HCT116 (cell line): ENCODE data around the gene SND1. TPM values are rescaled to one million over a fixed set of nuclear protein-coding genes. Genes with fewer than 3 reads are reported as not detected.

Source experiments
- ATAC-seq: fragments of 200-7000 bp; cut with Tn5 transposase; 2 replicates; pipeline ENCODE4 v1.9.1; 2020; ENCODE audit warnings: mild to moderate bottlenecking, moderate library complexity
- BruUV-seq: library from RNA; stranded (reverse); fragments of 400-500 nt; replicated peaks from 2 replicates; lab custom pipeline; 2021; lab: Mats Ljungman, UMichigan
- CTCF ChIA-PET: fragments of 300-600 bp; sonication (Branson Sonifier 250); formaldehyde crosslinking; loops from one replicate; lab custom pipeline; 2021; ENCODE audit warnings: antibody characterized with exemption; lab: Charles Lee
- POLR2A ChIA-PET: fragments of 300-600, 350-600 bp; sonication (Branson Sonifier 250); formaldehyde crosslinking; loops from one replicate; lab custom pipeline; 2021; ENCODE audit warnings: antibody characterized with exemption; lab: Charles Lee
- RAD21 ChIA-PET, 2 experiments: fragments of 300-600 bp; sonication (Branson Sonifier 250); formaldehyde crosslinking; loops; one replicate each; lab custom pipeline; 2023; ENCODE audit warnings: low total read pairs in 2 of 2; ENCODE audit not compliant: uncharacterized antibody in 2 of 2, unreplicated experiment in 2 of 2, low non-redundant PET in 1 of 2; lab: Charles Lee
- DNase-seq: peaks from one replicate; pipeline ENCODE4 v3.0.0-alpha.2; 2010; ENCODE audit warnings: low read depth, low spot score
- H2AFZ ChIP-seq: fragments of 200-600 bp; shearing (Covaris generic), sonication (generic); 2 replicates; pipeline ENCODE4 v1.6.1; 2017; ENCODE audit warnings: low read depth, mixed run types, mixed read lengths, antibody characterized with exemption, low read length; ENCODE audit not compliant: poor library complexity, severe bottlenecking
- H3K27ac ChIP-seq: 2 replicates; pipeline ENCODE4 v1.5.1; 2012; ENCODE audit warnings: low read depth, low read length
- H3K27me3 ChIP-seq: fragments of 200-600 bp; sonication (generic); 2 replicates; pipeline ENCODE4 v1.6.1; 2016; ENCODE audit warnings: mixed run types, low read length, mixed read lengths; ENCODE audit not compliant: insufficient read depth
- H3K36me3 ChIP-seq, 2 experiments: fragments of 200-500 bp in 1 of 2; fragments of 200-600 bp in 1 of 2; sonication (Bioruptor generic) in 1 of 2; sonication (generic) in 1 of 2; 2 replicates each; pipeline versions ENCODE4 v1.5.1 to v1.6.1; 2014 to 2016; ENCODE audit warnings: low read length in 2 of 2, inconsistent platforms in 1 of 2, mixed read lengths in 1 of 2, mixed run types in 1 of 2; ENCODE audit not compliant: insufficient read depth in 2 of 2, control insufficient read depth in 1 of 2
- H3K4me1 ChIP-seq, 2 experiments: fragments of 200-600 bp in 1 of 2; sonication (generic) in 1 of 2; 2 replicates each; pipeline versions ENCODE4 v1.5.1 to v1.6.1; 2012 to 2017; ENCODE audit warnings: low read length in 2 of 2, inconsistent platforms in 1 of 2, mild to moderate bottlenecking in 1 of 2, mixed read lengths in 1 of 2, mixed run types in 1 of 2, moderate library complexity in 1 of 2; ENCODE audit not compliant: insufficient read depth in 2 of 2, control insufficient read depth in 1 of 2
- H3K4me2 ChIP-seq: fragments of 200-600 bp; sonication (generic); 2 replicates; pipeline ENCODE4 v1.6.1; 2017; ENCODE audit warnings: mixed run types, low read length, mixed read lengths
- H3K4me3 ChIP-seq, 2 experiments: fragments of 200-600 bp in 1 of 2; sonication (generic) in 1 of 2; replicated peaks in 1 of 2; 2 replicates each; pipeline ENCODE4 v1.5.1; 2011 to 2016; ENCODE audit warnings: low read length in 2 of 2, control low read depth in 1 of 2, low read depth in 1 of 2, mild to moderate bottlenecking in 1 of 2, mixed read lengths in 1 of 2, mixed run types in 1 of 2
- H3K79me2 ChIP-seq: fragments of 200-600 bp; sonication (generic); 2 replicates; pipeline ENCODE4 v1.6.1; 2017; ENCODE audit warnings: mild to moderate bottlenecking, mixed run types, low read length, moderate library complexity, mixed read lengths; ENCODE audit not compliant: insufficient read depth
- H3K9ac ChIP-seq: fragments of 200-600 bp; sonication (generic); 2 replicates; pipeline ENCODE4 v1.6.1; 2016; ENCODE audit warnings: low read length, mixed read lengths
- H3K9me2 ChIP-seq: fragments of 200-600 bp; sonication (generic), shearing (Covaris generic); 2 replicates; pipeline ENCODE4 v1.6.1; 2017; ENCODE audit warnings: mixed run types, mild to moderate bottlenecking, moderate library complexity; ENCODE audit not compliant: insufficient read depth
- H3K9me3 ChIP-seq, 2 experiments: fragments of 200-500 bp in 1 of 2; fragments of 200-600 bp in 1 of 2; sonication (Bioruptor generic) in 1 of 2; sonication (generic) in 1 of 2; 2 replicates each; pipeline ENCODE4 v1.6.1; 2014 to 2017; ENCODE audit warnings: low read length in 2 of 2, mixed read lengths in 2 of 2, inconsistent platforms in 1 of 2, low read depth in 1 of 2, mild to moderate bottlenecking in 1 of 2, mixed run types in 1 of 2, moderate library complexity in 1 of 2; ENCODE audit not compliant: control insufficient read depth in 1 of 2, insufficient read depth in 1 of 2
- H4K20me1 ChIP-seq: fragments of 200-600 bp; sonication (generic), shearing (Covaris generic); 2 replicates; pipeline ENCODE4 v1.6.1; 2017; ENCODE audit warnings: mixed run types, mild to moderate bottlenecking, moderate library complexity; ENCODE audit not compliant: insufficient read depth
- CBX3 ChIP-seq: IDR thresholded peaks from 2 replicates; pipeline ENCODE4 v1.6.1; 2012; ENCODE audit warnings: low read depth
- CTCF ChIP-seq, 3 experiments: fragments of 200-600 bp in 1 of 3; sonication (generic) in 1 of 3; IDR thresholded peaks in 2 of 3; conservative IDR thresholded peaks in 1 of 3; 2 replicates each; pipeline ENCODE4 v1.5.1; 2012 to 2017; ENCODE audit warnings: low read depth in 2 of 3, low read length in 2 of 3, antibody characterized with exemption in 1 of 3, borderline replicate concordance in 1 of 3, control low read depth in 1 of 3, mild to moderate bottlenecking in 1 of 3, mixed read lengths in 1 of 3, mixed run types in 1 of 3, moderate library complexity in 1 of 3; ENCODE audit not compliant: insufficient read depth in 1 of 3
- EZH2phosphoT487 ChIP-seq: fragments of 200-600 bp; IDR thresholded peaks from 2 replicates; pipeline ENCODE4 v1.6.1; 2018; ENCODE audit warnings: antibody characterized with exemption, borderline replicate concordance
- FOSL1 ChIP-seq: IDR thresholded peaks from 2 replicates; pipeline ENCODE4 v1.6.1; 2012; ENCODE audit warnings: low read depth
- JUND ChIP-seq: IDR thresholded peaks from 2 replicates; pipeline ENCODE4 v1.6.1; 2012
- MAX ChIP-seq: IDR thresholded peaks from 2 replicates; pipeline ENCODE4 v1.6.1; 2012
- POLR2AphosphoS5 ChIP-seq: IDR thresholded peaks from 2 replicates; pipeline ENCODE4 v1.6.1; 2011; ENCODE audit warnings: mild to moderate bottlenecking, low read depth, low read length, moderate library complexity
- RAD21 ChIP-seq: IDR thresholded peaks from 2 replicates; pipeline ENCODE4 v1.6.1; 2012; ENCODE audit warnings: low read depth, mild to moderate bottlenecking
- SIN3A ChIP-seq: IDR thresholded peaks from 2 replicates; pipeline ENCODE4 v1.6.1; 2012; ENCODE audit warnings: low read depth
- SP1 ChIP-seq: IDR thresholded peaks from 2 replicates; pipeline ENCODE4 v1.6.1; 2012; ENCODE audit warnings: low read depth
- SRF ChIP-seq: IDR thresholded peaks from 2 replicates; pipeline ENCODE4 v1.6.1; 2012; ENCODE audit warnings: low read depth
- TCF7L2 ChIP-seq: IDR thresholded peaks from 2 replicates; pipeline ENCODE4 v1.7.0; 2011; ENCODE audit warnings: borderline replicate concordance, inconsistent platforms; ENCODE audit not compliant: insufficient read depth, insufficient read length; ENCODE audit errors: extremely low read depth
- YY1 ChIP-seq: IDR thresholded peaks from 2 replicates; pipeline ENCODE4 v1.6.1; 2011; ENCODE audit warnings: low read length, low read depth, moderate library complexity, mild to moderate bottlenecking; ENCODE audit not compliant: insufficient replicate concordance; ENCODE audit errors: extremely low read depth
- ZBTB33 ChIP-seq: IDR thresholded peaks from 2 replicates; pipeline ENCODE4 v1.6.1; 2011; ENCODE audit warnings: mild to moderate bottlenecking, low read length, moderate library complexity; ENCODE audit not compliant: insufficient replicate concordance; ENCODE audit errors: extremely low read depth
- ZFX ChIP-seq: fragments of 450-650 bp; IDR thresholded peaks from 2 replicates; pipeline ENCODE4 v1.6.1; 2017
- ZNF274 ChIP-seq: fragments of 200-500 bp; sonication (Bioruptor generic); IDR thresholded peaks from 2 replicates; pipeline ENCODE4 v1.6.1; 2014; ENCODE audit warnings: mild to moderate bottlenecking, low read depth, low read length, inconsistent platforms
- intact Hi-C: fragments of 100-400 bp; cut with micrococcal nuclease; formaldehyde crosslinking; loops from 2 replicates; pipeline ENCODE4 v1.10.0; 2022
- total RNA-seq: library from RNA; stranded (reverse); gene quantifications from one replicate; pipeline ENCODE4 v1.2.1, GENCODE V29; 2021; ENCODE audit not compliant: unreplicated experiment

The SND1 gene
- total RNA-seq, 1 experiment from 2014 or later, result 169 TPM

- Histone ChIP-seq H2AFZ (no peak overlapping the region), H3K4me1 (peaks cover 0 to 10% of the 10 kb centered on the region in 2 experiments; a peak in 2 of 4 replicates), H4K20me1 (no peaks in the 10 kb centered on the region)
- intact Hi-C loops, result loop anchor here (5.0 kb wide), 1 partner anchor 183 kb away; no protein-coding TSS in a partner anchor
- no TSS peak for BruUV-seq
- CTCF ChIA-PET, result no interaction called here
- TF ChIP-seq MAX (no peak), RAD21 (no peak), TCF7L2 (no peak), EZH2phosphoT487 (no peak), SRF (no peak), ZFX (no peak), POLR2AphosphoS5 (no peak), JUND (no peak), SIN3A (no peak), ZNF274 (no peak), CBX3 (no peak), FOSL1 (no peak)
- TF ChIP-seq, all 23 proteins: peak for 0
- Histone ChIP-seq H3K4me3 (no peak overlapping the region), H3K36me3 (no peaks in the 10 kb centered on the region), H3K9me2 (no peaks in the 10 kb centered on the region), H3K9ac (no peak overlapping the region), H3K4me2 (no peak overlapping the region), H3K79me2 (no peaks in the 10 kb centered on the region), H3K27ac (no peak overlapping the region), H3K9me3 (no peaks in the 10 kb centered on the region), H3K27me3 (peaks cover 5% of the 10 kb centered on the region; the same call in 1 of the 2 replicates)
- RAD21 ChIA-PET, result no interaction called here
- POLR2A ChIA-PET, result no interaction called here
- ATAC-seq (no peak), DNase-seq (no peak)
These were observed 487.4 kb downstream of the SND1 start for GRCh38 chr7:128139406-128139805.

GRCh38 chr7:128141683-128142195 is 489.7 kb downstream of the SND1 start:
- Histone ChIP-seq H3K27ac (no peak overlapping the region), H2AFZ (no peak overlapping the region), H4K20me1 (no peaks in the 10 kb centered on the region), H3K4me1 (no peaks in the 10 kb centered on the region), H3K36me3 (no peaks in the 10 kb centered on the region), H3K9me2 (no peaks in the 10 kb centered on the region), H3K4me2 (no peak overlapping the region), H3K4me3 (no peak overlapping the region), H3K9me3 (no peaks in the 10 kb centered on the region), H3K27me3 (no peaks in the 10 kb centered on the region), H3K9ac (no peak overlapping the region), H3K79me2 (no peaks in the 10 kb centered on the region)
- ATAC-seq, result no peak
- intact Hi-C loops, result no loop called here
- ChIA-PET RAD21 (no interaction called here), CTCF (interaction anchor here (1.7 kb wide), 1 partner anchor 68 kb away, joined by 6 read pairs; no protein-coding TSS in a partner anchor), POLR2A (no interaction called here)
- BruUV-seq, result no TSS peak
- DNase-seq, result no peak
- TF ChIP-seq ZBTB33 (no peak), CTCF (IDR thresholded peaks at IDR 0.05 in 2 of 3, conservative IDR thresholded peaks at IDR 0.05 in 1 of 3; ENCODE audit: borderline replicate concordance in 1 of 3, insufficient read depth in 1 of 3, low read depth in 2 of 3, low read length in 2 of 3) (no peak), JUND (no peak), SP1 (no peak), SIN3A (no peak), SRF (no peak), RAD21 (no peak), EZH2phosphoT487 (no peak), CBX3 (no peak), MAX (no peak), YY1 (no peak)
